Mucosa of descending colon (tissue), 3 donors: Measurements from ENCODE around the gene PUM1. TPM values are rescaled to one million over a fixed set of nuclear protein-coding genes. Genes with fewer than 3 reads are reported as not detected.

ENCODE experiments used
- total RNA-seq, 3 donors: library from RNA; stranded (reverse); fragmentation: NEBNext Ultra II Directional in 2 of 3; extraction: Animal tissue kit (Norgen Biotek cat#: 25700) in 2 of 3; gene quantifications; one replicate each; pipeline versions ENCODE4 v1.2.1 to v1.2.4, GENCODE V29; 2021 to 2023
- donor health status: DM: no; HTN: no; CAD: no; lungs with moderate emphysema.
- donor health status: DM: no; HTN: no; CAD: no.
- donor health status: DM: no; HTN: yes; CAD: no.

PUM1 gene
- total RNA-seq, 3 donors from 2014 or later: 116 to 135 (median 127) TPM

Other genes starting within 250 kb of the PUM1 start
- 10 to 100 TPM in 2 of 3 donors, 1 to 10 TPM in 1; 9.8 to 81.6 (median 17.2) TPM for gene SDC3, start 157.0 kb downstream of the PUM1 start, total RNA-seq
- under 1 TPM in 1 of 3 donors, not detected in 2; 0.35 TPM for gene NKAIN1, start 174.2 kb upstream of the PUM1 start, total RNA-seq
- gene SNRNP40, start 231.1 kb upstream of the PUM1 start, total RNA-seq: 10 to 100 TPM; 22.9 to 33.4 (median 29.5) TPM
- 10 to 100 TPM; 16.0 to 20.5 (median 16.8) TPM for gene ZCCHC17, start 231.3 kb upstream of the PUM1 start, total RNA-seq